Glutamatergic neuron (in vitro differentiated cells): ENCODE measurements around the gene NRTN. TPM values are rescaled to one million over a fixed set of nuclear protein-coding genes. Genes with fewer than 3 reads are reported as not detected.
A peak's percentile ranks its signal among the peaks of the same experiment; 100 is the strongest.

Experiments
- DNase-seq: peaks from one replicate; pipeline ENCODE4 v3.0.0; 2022
- H3K27ac Mint-ChIP-seq: one replicate; pipeline ENCODE4 v1.8.0; 2020; ENCODE audit warnings: mild to moderate bottlenecking, mixed read lengths, inconsistent platforms; ENCODE audit not compliant: unreplicated experiment
- H3K27me3 Mint-ChIP-seq: one replicate; pipeline ENCODE4 v1.8.0; 2020; ENCODE audit warnings: mild to moderate bottlenecking, moderate library complexity, mixed read lengths, inconsistent platforms; ENCODE audit not compliant: unreplicated experiment
- H3K36me3 Mint-ChIP-seq: one replicate; pipeline ENCODE4 v1.8.0; 2020; ENCODE audit warnings: mild to moderate bottlenecking, mixed read lengths, inconsistent platforms; ENCODE audit not compliant: unreplicated experiment
- H3K4me1 Mint-ChIP-seq: one replicate; pipeline ENCODE4 v1.8.0; 2020; ENCODE audit warnings: mild to moderate bottlenecking, low read depth, mixed read lengths, inconsistent platforms; ENCODE audit not compliant: unreplicated experiment
- H3K4me3 Mint-ChIP-seq: one replicate; pipeline ENCODE4 v1.8.0; 2020; ENCODE audit warnings: mild to moderate bottlenecking, mixed read lengths, inconsistent platforms; ENCODE audit not compliant: unreplicated experiment
- H3K9me3 Mint-ChIP-seq: one replicate; pipeline ENCODE4 v1.8.0; 2020; ENCODE audit warnings: mild to moderate bottlenecking, moderate library complexity, mixed read lengths, inconsistent platforms; ENCODE audit not compliant: unreplicated experiment
- CTCF ChIP-seq: fragments of 200-600 bp; sonication (generic); IDR thresholded peaks from one replicate; pipeline ENCODE4 v1.5.0; 2021; ENCODE audit not compliant: partially characterized antibody, unreplicated experiment
- total RNA-seq: library from RNA; stranded (reverse); fragmentation: NEBNext Ultra II Directional; extraction: Animal tissue kit (Norgen Biotek cat#: 25700); gene quantifications from one replicate; pipeline ENCODE4 v1.2.1, GENCODE V29; 2021; ENCODE audit not compliant: unreplicated experiment

The NRTN gene
- total RNA-seq, 1 donor from 2014 or later: 1.2 TPM

DNA sequence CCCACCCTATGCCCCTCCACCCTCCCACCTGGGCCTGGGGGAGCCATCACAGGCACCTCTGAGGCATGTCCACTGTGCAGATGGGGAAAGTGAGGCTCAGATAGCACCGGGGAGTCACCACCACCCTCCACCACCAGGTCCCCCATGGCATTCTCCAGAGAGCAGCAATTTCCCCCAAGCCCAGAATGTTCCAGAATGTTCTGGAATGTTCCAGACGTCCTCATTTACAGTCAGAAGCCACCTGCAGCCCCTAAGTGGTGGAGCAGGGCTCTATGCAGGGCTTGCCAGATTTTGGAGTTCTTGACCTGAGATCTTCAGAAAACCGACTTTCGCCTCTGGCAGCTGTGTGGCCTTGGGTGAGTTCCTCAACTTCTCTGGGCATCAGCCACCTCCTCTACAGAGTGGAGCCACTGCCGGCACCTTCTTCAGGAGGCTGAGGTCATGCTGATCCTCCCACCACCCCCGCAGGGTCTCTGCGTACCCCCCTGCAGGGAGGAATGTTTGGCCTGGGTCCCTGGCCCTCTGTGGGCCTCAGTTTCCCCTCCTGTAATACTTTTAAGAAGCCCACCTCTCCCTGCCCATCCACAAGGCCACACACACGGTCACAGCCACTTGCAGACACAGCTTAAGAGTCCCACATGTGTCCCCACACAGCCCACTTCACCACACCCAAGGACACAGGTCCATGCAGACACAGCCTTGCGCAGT is 59.3 kb downstream of the NRTN start:
- peaks cover 4% of the 10 kb centered on the region for H3K9me3 Mint-ChIP-seq
- H3K27ac Mint-ChIP-seq: no peak overlapping the region
- no peak overlapping the region for H3K4me3 Mint-ChIP-seq
- no peaks in the 10 kb centered on the region for H3K4me1 Mint-ChIP-seq
- no peaks in the 10 kb centered on the region for H3K36me3 Mint-ChIP-seq
- H3K27me3 Mint-ChIP-seq: peaks cover 12% of the 10 kb centered on the region
- TF ChIP-seq CTCF: no peak
- no peak for DNase-seq

GRCh38 chr19:5864725-5865486 is 60.0 kb downstream of the NRTN start:
- Mint-ChIP-seq H3K27me3 (peaks cover 10% of the 10 kb centered on the region), H3K36me3 (no peaks in the 10 kb centered on the region), H3K4me3 (no peak overlapping the region), H3K4me1 (no peaks in the 10 kb centered on the region), H3K27ac (no peak overlapping the region), H3K9me3 (peaks cover 4% of the 10 kb centered on the region)
- TF ChIP-seq CTCF: peak; percentile 48
- DNase-seq: no peak

DNA sequence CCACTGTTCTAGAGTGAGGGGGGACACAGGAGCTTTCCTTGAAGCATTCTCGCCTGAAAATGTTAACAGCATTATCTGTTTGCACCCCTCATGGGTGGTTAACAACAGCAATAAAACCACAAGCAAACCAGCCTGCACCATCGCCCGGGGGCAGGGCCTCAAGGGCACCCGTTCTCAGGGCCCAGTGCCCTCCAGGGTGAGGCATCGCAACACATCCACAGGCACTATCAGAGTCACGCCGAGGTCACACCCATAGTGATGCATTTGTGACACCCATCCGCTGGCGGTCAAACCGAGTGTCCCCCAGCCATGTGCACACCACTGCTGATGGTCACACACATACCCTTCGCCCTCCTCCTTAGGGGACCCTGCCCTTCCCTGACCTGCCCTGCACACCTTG is 60.9 kb downstream of the NRTN start:
- Mint-ChIP-seq H3K27ac (no peak overlapping the region), H3K9me3 (peaks cover 4% of the 10 kb centered on the region), H3K36me3 (no peaks in the 10 kb centered on the region), H3K4me1 (no peaks in the 10 kb centered on the region), H3K4me3 (no peak overlapping the region), H3K27me3 (peaks cover 8% of the 10 kb centered on the region)
- DNase-seq: no peak
- TF ChIP-seq CTCF: no peak

DNA sequence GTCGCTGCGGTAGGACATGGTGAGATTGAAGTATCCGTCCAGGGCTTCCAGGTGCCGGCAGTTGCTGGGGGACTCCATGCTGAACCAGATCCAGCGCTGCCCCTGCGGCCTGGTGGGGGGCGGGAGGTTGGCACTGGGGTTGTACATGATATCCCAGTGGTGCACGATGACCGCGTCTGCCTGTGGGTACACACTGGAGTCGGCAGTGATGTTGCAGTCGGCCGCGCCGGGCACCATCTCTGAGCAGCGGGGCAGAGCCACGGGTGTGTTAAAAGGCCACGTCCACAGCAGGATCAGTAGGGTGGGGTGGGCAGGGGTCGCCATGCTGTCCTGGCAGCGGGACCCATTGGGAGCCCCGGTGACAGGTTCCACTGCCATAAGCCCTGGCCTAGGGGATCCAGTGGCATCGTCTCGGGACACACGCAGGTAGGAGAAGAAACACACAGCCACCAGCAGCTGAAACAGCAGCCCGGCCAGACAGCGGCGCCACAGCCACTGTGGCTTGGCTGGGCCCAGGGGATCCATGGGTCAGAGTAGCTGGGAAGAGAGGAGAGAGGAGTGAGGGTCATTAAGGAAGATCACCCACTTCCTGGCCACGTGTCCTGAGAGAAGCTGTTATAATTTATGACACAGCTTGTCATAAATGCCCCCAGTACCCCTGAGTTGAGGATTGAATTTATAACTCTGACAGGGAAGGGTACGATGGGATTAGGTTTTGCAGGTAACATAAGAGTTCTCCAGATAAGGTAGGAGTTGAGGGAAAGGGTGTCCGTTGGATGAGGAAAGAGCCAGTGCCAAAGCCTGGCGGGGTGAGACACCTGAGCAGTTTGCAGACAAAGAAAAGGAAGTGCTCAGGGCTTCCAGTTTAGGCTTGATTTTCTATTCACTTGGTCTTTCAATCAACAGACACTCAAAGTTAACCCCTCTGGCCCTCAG is 62.6 kb downstream of the NRTN start:
- Mint-ChIP-seq H3K27ac (no peak overlapping the region), H3K36me3 (no peaks in the 10 kb centered on the region), H3K27me3 (peaks cover 8% of the 10 kb centered on the region), H3K4me3 (no peak overlapping the region), H3K9me3 (peaks cover 5% of the 10 kb centered on the region), H3K4me1 (no peaks in the 10 kb centered on the region)
- no peak for DNase-seq
- TF ChIP-seq CTCF: no peak
